ENCODE data around the gene CD86.
"Not testable (repeated sequence)": the region's sequence is repeated elsewhere in the genome, so short reads cannot be mapped to it uniquely, and the experiment has no call there.

Gene CD86

GRCh38 chr3:122094693-122095092, 39.5 kb downstream of the CD86 start:
- DNase-seq = no peak

- DNase-seq = no peak
Measured at GRCh38 chr3:122097141-122097540, 42.0 kb downstream of the CD86 start.

GRCh38 chr3:122098611-122099010, 43.4 kb downstream of the CD86 start:
- DNase-seq = no peak

GRCh38 chr3:122099255-122099654, 44.1 kb downstream of the CD86 start:
- no peak for DNase-seq

GRCh38 chr3:122100083-122100482, 44.9 kb downstream of the CD86 start:
- no peak for DNase-seq

- DNase-seq = no peak
Measured at GRCh38 chr3:122100591-122101463, 45.7 kb downstream of the CD86 start.

GRCh38 chr3:122101646-122102045, 46.5 kb downstream of the CD86 start:
- no peak for DNase-seq

- no peak for DNase-seq
Measured at GRCh38 chr3:122102191-122102935, 47.2 kb downstream of the CD86 start.

GRCh38 chr3:122103821-122104514, 48.8 kb downstream of the CD86 start:
- DNase-seq = no peak

- DNase-seq = no peak
Measured at GRCh38 chr3:122104515-122105194, 49.5 kb downstream of the CD86 start.

- DNase-seq = no peak
Measured at GRCh38 chr3:122105626-122106025, 50.5 kb downstream of the CD86 start.

GRCh38 chr3:122107171-122107570, 52.0 kb downstream of the CD86 start:
- DNase-seq = no peak

GRCh38 chr3:122111974-122112373, 56.8 kb downstream of the CD86 start:
- DNase-seq = no peak

- no peak for DNase-seq
Measured at GRCh38 chr3:122112754-122113153, 57.6 kb downstream of the CD86 start.

GRCh38 chr3:122123850-122124249, 68.7 kb downstream of the CD86 start:
- DNase-seq = no peak

GRCh38 chr3:122132949-122133540, 77.9 kb downstream of the CD86 start:
- DNase-seq = no peak

GRCh38 chr3:122146466-122146865, 91.3 kb downstream of the CD86 start:
- DNase-seq = no peak

- no peak for DNase-seq
Measured at GRCh38 chr3:122148941-122149627, 93.9 kb downstream of the CD86 start.

- no peak for DNase-seq
Measured at GRCh38 chr3:122151480-122151879, 96.3 kb downstream of the CD86 start.

GRCh38 chr3:122164983-122165382, 109.8 kb downstream of the CD86 start:
- not testable (repeated sequence) for DNase-seq

- no peak for DNase-seq
Measured at GRCh38 chr3:122167630-122168029, 112.5 kb downstream of the CD86 start.

- no peak for DNase-seq
Measured at GRCh38 chr3:122168044-122168443, 112.9 kb downstream of the CD86 start.
